Stimulated activated CD8-positive, alpha-beta memory T cell treated with anti-CD3 and anti-CD28 coated beads, Interleukin-15, amount 100 ng/mL, for 48 hours (primary cell): Measurements from ENCODE around the gene BCAS4.

Experiments used
- DNase-seq, 2 donors: peaks; one replicate each; pipeline ENCODE4 v3.0.0-alpha.2; 2020; ENCODE audit warnings: low read depth in 2 of 2

Gene BCAS4

GRCh38 chr20:50911716-50912115 lies 116.9 kb downstream of the BCAS4 start:
- DNase-seq = no peak

- no peak for DNase-seq
Measured at GRCh38 chr20:50913690-50914375, 119.0 kb downstream of the BCAS4 start.

GRCh38 chr20:50915424-50915823 lies 120.6 kb downstream of the BCAS4 start:
- no peak for DNase-seq

GRCh38 chr20:50916257-50916656 lies 121.4 kb downstream of the BCAS4 start:
- no peak for DNase-seq

- no peak for DNase-seq
Measured at GRCh38 chr20:50916934-50917333, 122.1 kb downstream of the BCAS4 start.

- no peak for DNase-seq
Measured at GRCh38 chr20:50918403-50918802, 123.5 kb downstream of the BCAS4 start.

- no peak for DNase-seq
Measured at GRCh38 chr20:50919567-50919966, 124.7 kb downstream of the BCAS4 start.

GRCh38 chr20:50920997-50921396 lies 126.1 kb downstream of the BCAS4 start:
- DNase-seq = no peak

- no peak for DNase-seq
Measured at GRCh38 chr20:50921803-50922501, 127.1 kb downstream of the BCAS4 start.

- no peak for DNase-seq
Measured at GRCh38 chr20:50924261-50924920, 129.5 kb downstream of the BCAS4 start.

GRCh38 chr20:50926530-50926929 lies 131.7 kb downstream of the BCAS4 start:
- DNase-seq = no peak
